RPMI7951 (cell line): Measurements from ENCODE around the gene ATXN1. TPM values are rescaled to one million over a fixed set of nuclear protein-coding genes. Genes with fewer than 3 reads are reported as not detected.
A peak's percentile ranks its signal among the peaks of the same experiment; 100 is the strongest.
"Not testable (repeated sequence)": the region's sequence is repeated elsewhere in the genome, so short reads cannot be mapped to it uniquely, and the experiment has no call there.

ENCODE experiments used
- DNase-seq: peaks from one replicate; pipeline ENCODE4 v3.0.0-alpha.2; 2012; ENCODE audit warnings: low read depth
- total RNA-seq: library from RNA; depleted of rRNA; stranded (reverse); fragments of >200 nt; shearing (Covaris generic); gene quantifications from 2 replicates; pipeline ENCODE4 v1.2.3, GENCODE V29; 2014

The ATXN1 gene
- total RNA-seq, 1 experiment from 2014 or later, result 31.2 TPM

DNA sequence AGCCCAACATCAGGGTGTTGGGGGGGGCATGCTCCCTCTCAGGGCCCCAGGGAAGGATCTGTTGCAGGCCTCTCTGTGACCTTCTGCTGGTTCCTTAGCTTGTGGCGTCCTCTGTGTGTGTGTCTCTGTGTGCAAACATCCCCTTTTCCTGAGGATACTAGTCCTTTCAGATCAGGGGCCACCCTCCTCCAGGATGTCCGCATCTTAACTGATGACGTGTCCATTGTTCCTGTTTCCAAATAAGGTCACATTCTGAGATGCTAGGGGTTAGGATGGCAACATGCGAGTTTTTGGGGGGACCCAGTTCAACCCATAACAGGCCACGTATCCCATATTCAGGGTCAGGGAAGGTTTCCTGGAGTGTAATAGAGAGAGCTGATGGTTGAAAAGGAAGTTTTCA lies 482.0 kb downstream of the ATXN1 start:
- DNase-seq, result no peak

DNA sequence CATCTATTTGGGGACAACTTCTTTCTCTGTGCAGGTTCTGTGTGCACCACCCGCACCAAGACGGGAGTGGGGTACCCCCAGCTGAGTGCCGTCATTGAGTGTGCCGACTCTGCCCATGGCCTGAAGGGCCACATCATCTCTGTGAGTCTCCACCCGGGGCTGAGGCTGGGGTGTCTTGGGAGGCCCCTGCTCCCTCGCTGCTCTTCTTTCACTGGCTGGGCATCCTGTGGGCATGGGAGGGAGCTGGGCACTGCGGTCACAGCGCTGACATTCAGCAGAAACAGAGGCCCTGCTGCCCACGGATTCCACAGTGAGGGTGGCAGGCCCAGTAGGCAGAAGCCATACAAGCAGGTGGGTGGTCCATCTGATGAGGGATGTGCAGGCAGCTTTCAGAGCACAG lies 482.5 kb downstream of the ATXN1 start:
- no peak for DNase-seq

DNA sequence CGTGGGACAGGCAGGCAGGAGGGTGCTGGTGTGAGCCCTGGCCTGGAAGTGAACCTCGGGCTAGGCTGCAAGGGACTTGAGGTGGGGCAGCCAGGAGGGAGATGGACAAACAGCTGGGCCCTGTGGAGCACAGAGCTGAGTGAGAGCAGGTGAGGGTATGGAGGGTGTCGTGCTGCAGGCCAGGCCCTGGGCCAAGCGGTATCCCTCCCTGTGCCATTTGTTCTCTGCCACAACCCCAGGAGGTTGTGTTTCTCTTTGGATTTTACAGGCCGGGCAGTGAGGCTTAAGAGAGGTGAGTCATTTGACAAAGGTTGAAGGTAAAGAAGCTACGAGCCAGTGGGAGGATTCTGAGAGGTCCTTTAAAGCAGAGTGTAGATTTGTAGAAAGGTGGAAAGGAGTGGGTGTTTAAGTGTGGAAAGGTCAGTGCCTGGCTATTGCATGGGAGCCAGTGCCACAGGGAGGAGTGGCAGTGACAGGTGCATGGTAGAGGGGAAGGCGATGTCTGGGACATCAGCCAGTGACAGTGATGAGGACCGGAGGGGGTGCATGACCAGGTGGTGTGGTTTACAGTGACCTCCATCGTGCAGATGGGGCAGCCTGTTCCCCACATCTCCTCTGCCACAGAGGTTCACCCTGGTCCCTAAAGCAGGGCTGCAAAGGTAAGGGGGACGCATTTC lies 483.1 kb downstream of the ATXN1 start:
- no peak for DNase-seq

DNA sequence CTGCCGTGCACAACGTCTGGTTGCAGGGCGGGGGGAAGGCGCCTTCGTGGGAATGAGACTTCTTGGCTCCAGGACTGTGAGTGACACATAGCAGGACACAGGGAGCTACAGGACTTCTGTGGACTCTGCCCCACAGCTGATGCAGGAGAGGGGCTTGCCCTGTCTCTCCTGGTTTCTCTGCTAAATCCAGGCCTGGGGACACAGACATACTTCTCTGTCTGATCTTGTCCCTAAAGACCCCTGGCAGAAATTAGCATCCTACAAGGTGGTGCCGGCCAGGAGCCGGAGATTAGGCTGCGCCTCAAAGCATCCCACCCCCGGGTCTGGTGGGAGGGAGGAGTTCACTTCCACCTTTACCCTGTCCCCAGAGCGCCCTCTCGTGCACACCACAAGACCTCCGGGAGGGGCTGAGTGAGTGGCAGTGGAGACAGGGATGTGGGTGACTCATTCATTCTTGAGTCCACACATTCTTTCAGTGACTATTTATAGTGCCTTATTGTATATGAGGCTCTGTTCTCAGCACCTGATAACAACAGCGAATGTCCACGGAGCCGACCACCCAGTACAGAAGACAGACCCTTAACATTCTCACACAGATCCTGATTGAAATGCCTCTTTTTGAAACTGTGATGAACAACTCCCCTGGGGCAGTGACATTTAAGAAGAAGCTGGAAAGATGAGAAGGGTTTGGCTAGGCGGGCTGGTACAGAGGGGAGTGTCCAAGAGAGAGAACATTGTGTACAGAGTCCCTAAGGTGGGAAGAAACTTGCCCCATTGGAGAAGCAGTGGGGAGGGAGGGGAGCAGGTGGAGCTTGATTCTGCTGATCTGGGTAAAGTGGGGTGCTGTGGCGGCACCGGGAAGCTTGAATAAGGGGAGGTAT lies 483.9 kb downstream of the ATXN1 start:
- peak; percentile 91 for DNase-seq

- DNase-seq, result no peak
Measured at GRCh38 chr6:16274885-16275589, 486.2 kb downstream of the ATXN1 start.

DNA sequence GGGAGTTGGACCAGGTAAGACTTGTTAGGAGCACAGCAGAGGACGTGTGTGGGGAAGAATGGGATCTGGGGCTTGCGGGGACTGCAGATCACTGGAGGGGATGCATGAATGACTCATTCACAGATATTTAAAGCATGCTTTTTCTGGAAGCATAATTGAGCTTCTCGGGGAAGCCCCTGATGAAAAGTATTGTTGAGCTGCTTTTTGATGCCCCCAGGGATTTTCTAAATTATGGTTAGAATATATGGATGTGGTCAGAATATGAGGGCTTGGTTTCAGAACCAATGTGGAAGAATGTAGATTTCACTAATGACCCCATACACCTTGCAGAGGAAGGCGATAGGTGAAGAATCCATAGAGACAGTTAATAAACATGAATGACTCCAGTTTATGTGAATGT lies 486.8 kb downstream of the ATXN1 start:
- DNase-seq, result peak; percentile 45

DNA sequence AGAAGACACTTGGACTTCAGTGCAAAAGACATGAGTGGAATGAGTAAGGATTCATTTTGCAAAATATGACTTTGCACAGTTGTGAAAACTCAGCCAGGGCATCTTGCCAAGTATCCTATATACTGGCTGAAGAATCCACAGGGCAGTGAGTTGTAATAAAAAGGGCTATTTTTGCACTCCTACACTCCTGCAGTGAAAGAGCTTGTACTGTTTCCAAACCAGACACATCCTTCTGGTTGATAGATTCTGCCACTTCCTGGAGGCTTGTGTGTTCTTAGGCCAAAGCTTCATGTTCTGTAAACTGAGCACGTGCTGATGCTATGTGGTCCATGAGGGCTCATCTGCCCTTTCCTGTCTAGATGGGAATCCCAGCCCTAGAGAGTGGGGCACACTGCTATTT lies 488.0 kb downstream of the ATXN1 start:
- peak; percentile 78 for DNase-seq

GRCh38 chr6:16272201-16272600 lies 489.1 kb downstream of the ATXN1 start:
- no peak for DNase-seq

- DNase-seq, result no peak
Measured at GRCh38 chr6:16271428-16271827, 489.8 kb downstream of the ATXN1 start.

GRCh38 chr6:16270178-16270794 lies 491.0 kb downstream of the ATXN1 start:
- DNase-seq, result no peak

DNA sequence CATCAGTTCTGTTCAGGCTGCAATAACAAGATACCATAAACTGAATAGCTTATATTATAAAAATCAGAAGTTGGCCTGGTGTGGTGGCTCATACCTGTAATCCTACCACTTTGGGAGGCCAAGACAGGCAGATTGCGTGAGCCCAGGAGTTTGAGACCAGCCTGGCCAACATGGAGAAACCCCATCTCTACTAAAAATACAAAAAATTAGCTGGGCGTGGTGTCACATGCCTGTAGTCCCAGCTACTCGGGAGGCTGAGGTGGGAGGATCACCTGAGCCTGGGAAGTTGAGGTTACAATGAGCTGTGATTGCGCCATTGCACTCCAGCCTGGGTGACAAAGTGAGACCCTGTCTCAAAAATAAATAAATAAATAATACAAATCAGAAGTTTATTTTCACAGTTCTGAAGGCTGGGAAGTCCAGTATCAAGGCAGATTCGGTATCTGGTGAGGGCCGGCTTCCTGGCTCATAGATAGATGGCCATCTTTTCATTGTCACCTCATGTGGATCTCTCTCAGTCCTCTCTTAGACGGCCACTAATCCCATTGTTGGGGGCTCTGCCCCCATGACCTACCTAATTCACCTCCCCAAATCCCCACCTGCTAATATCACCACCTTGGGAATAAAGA lies 491.7 kb downstream of the ATXN1 start:
- DNase-seq, result not testable (repeated sequence)

- no peak for DNase-seq
Measured at GRCh38 chr6:16267428-16268263, 493.6 kb downstream of the ATXN1 start.

- no peak for DNase-seq
Measured at GRCh38 chr6:16265351-16266341, 495.6 kb downstream of the ATXN1 start.

DNA sequence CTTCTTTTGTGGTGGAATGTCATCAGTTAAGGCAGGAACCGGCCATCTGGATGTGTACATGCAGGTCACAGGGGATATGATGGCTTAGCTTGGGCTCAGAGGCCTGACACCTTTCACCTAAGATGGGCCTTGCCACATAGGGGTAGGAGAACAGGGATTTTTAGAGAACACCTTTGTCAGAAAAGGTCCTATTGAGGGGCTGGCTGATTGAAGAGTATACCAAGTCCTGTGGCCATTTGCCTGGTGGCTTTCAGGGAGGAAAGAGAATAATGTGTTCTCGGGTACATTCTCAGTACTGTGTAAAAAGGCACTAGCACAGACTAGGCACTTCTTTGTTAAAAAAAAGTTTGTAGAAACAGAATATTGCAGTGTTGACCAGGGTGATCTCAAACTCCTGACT lies 496.5 kb downstream of the ATXN1 start:
- no peak for DNase-seq

GRCh38 chr6:16263464-16264099 lies 497.7 kb downstream of the ATXN1 start:
- not testable (repeated sequence) for DNase-seq

- not testable (repeated sequence) for DNase-seq
Measured at GRCh38 chr6:16262773-16263172, 498.5 kb downstream of the ATXN1 start.

DNA sequence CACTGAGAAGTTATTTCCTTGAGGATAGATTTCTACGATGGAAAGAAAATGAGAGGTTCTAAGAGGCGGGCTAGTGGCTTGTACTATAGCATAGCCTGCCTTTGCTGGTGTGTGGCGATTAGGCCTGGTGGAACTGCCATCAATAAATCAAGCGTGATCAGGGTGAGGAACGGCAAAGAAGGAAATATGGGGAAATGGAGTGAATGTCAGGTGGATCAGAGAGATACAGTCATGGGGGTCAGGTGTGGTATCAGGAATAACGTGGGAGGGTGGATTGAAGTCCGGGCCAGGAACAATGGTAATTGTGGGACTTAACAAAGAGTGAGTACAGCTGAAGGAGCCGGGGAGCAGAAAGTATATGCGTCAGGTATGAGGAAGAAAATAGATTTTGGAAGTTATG lies 500.7 kb downstream of the ATXN1 start:
- not testable (repeated sequence) for DNase-seq

- not testable (repeated sequence) for DNase-seq
Measured at GRCh38 chr6:16259604-16260003, 501.7 kb downstream of the ATXN1 start.

DNA sequence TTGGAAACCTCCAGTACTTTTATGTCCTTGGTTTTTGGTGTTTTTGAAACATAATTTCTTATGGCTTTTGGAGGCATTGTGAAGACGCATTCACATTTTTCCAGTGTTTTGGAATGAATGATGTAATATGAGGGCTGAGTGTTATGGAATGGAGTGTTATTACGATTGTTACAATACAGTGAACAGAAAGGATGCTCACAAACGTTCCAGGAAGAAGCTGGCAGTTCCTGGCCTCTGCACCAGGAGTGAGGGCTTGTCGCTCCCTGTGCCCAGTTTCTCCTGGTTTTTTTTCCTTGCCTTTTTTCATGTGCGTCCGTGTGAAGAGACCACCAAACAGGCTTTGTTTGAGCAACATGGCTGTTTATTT lies 502.6 kb downstream of the ATXN1 start:
- no peak for DNase-seq
